Sigmoid colon (tissue), 7 donors: Measurements from ENCODE around the gene SLC5A12. TPM values are rescaled to one million over a fixed set of nuclear protein-coding genes. Genes with fewer than 3 reads are reported as not detected.

Source experiments
- DNase-seq: peaks from one replicate; pipeline ENCODE4 v3.0.0-alpha.2; 2019
- H3K27ac ChIP-seq, 4 donors: fragments of 200-600 bp; sonication (generic); one replicate each; pipeline ENCODE4 v1.5.1; 2016 to 2019; ENCODE audit warnings: mild to moderate bottlenecking in 1 of 4
- H3K27me3 ChIP-seq, 3 donors: fragments of 200-600 bp; sonication (generic); one replicate each; pipeline ENCODE4 v1.5.1; 2019; ENCODE audit warnings: mild to moderate bottlenecking in 1 of 3
- H3K36me3 ChIP-seq, 4 donors: fragments of 200-600 bp; sonication (generic); one replicate each; pipeline ENCODE4 v1.5.1; 2016 to 2019
- H3K4me1 ChIP-seq, 4 donors: fragments of 200-600 bp; sonication (generic); one replicate each; pipeline ENCODE4 v1.5.1; 2017 to 2019
- H3K4me3 ChIP-seq, 4 donors: fragments of 200-600 bp; sonication (generic); one replicate each; pipeline ENCODE4 v1.5.1; 2017 to 2019; ENCODE audit warnings: mild to moderate bottlenecking in 2 of 4, moderate library complexity in 1 of 4
- H3K9me3 ChIP-seq, 4 donors: fragments of 200-600 bp in 3 of 4; sonication (generic) in 3 of 4; one replicate each; pipeline versions ENCODE4 v1.5.1 to v1.6.1; 2013 to 2019
- EP300 ChIP-seq, 4 donors: sonication (generic); formaldehyde crosslinking; IDR thresholded peaks; one replicate each; pipeline ENCODE4 v1.6.1; 2017; ENCODE audit warnings: antibody characterized with exemption in 4 of 4
- POLR2A ChIP-seq, 2 donors: fragments of 450-650 bp; IDR thresholded peaks; one replicate each; pipeline ENCODE4 v1.6.1; 2016; ENCODE audit warnings: antibody characterized with exemption in 2 of 2, mild to moderate bottlenecking in 2 of 2, moderate library complexity in 2 of 2
- POLR2AphosphoS5 ChIP-seq, 4 donors: sonication (generic); formaldehyde crosslinking; IDR thresholded peaks; one replicate each; pipeline ENCODE4 v1.6.1; 2017; ENCODE audit warnings: antibody characterized with exemption in 4 of 4
- WGBS, 2 donors: extraction: QIAGEN DNeasy Blood & Tissue Kit; methylation state at CpG; one replicate each; pipeline ENCODE4 v1.1.7; 2013; 5-methylcytosine and 5-hydroxymethylcytosine counted together
- intact Hi-C: fragments of 100-400 bp; cut with DNase I; formaldehyde crosslinking; loops from one replicate; pipeline ENCODE4 v1.15.1; 2023
- polyA plus RNA-seq, 3 donors: library from polyadenylated mRNA; stranded (reverse); fragments of 200-250 nt; gene quantifications; one replicate each; pipeline ENCODE4 v1.2.3, GENCODE V29; 2013
- total RNA-seq, 4 donors: library from RNA; depleted of rRNA; stranded (reverse); fragments of >200 nt; gene quantifications; one replicate each; pipeline ENCODE4 v1.1.0, GENCODE V29; 2016
- TF ChIP-seq, protein P1 (sequence below), 4 experiments: fragments of 450-650 bp in 3 of 4; fragments of 200-600 bp in 1 of 4; IDR thresholded peaks; one replicate each; pipeline ENCODE4 v1.5.1; 2016 to 2019; ENCODE audit warnings: antibody characterized with exemption in 4 of 4, mild to moderate bottlenecking in 3 of 4, moderate library complexity in 2 of 4
- donor health status: healthy with polysubstance abuse.
- donor health status: Bipolar disorder and iron deficiency.
- donor health status: healthy.

Gene SLC5A12
- total and polyA plus RNA-seq, 7 donors: under 0.01 to 0.23 (median 0.04) TPM; not detected in 3

DNA sequence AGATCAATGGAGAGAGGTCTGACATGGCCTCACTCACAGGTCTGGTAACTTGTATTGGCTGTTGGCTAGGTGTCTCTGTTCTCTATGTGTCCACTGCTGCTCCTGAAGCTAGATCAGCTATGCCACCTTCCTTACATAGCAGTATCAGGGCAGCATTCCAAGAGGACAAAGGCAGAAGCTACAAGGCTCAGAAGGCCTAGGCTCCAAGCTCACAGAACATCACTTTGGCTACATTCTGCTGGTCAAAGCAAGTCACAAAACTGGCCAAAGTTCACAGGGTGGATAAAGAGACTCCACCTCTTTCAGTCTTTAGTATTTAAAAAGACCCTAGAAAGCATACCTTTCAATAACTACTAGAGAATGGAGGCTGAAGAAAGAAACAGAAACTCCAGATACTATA lies 4.1 kb downstream of the SLC5A12 start:
- DNase-seq: no peak
- Histone ChIP-seq H3K36me3 (no peaks in the 10 kb centered on the region), H3K4me3 (no peak overlapping the region), H3K27me3 (no peaks in the 10 kb centered on the region), H3K27ac (no peak overlapping the region), H3K4me1 (peaks cover 0 to 26% (median 19%) of the 10 kb centered on the region in 4 donors), H3K9me3 (no peaks in the 10 kb centered on the region)
- TF ChIP-seq EP300 (IDR thresholded peaks at IDR 0.05) (no peak), POLR2A (IDR thresholded peaks at IDR 0.05) (no peak), POLR2AphosphoS5 (IDR thresholded peaks at IDR 0.05) (no peak)
- TF ChIP-seq, protein P1, sequence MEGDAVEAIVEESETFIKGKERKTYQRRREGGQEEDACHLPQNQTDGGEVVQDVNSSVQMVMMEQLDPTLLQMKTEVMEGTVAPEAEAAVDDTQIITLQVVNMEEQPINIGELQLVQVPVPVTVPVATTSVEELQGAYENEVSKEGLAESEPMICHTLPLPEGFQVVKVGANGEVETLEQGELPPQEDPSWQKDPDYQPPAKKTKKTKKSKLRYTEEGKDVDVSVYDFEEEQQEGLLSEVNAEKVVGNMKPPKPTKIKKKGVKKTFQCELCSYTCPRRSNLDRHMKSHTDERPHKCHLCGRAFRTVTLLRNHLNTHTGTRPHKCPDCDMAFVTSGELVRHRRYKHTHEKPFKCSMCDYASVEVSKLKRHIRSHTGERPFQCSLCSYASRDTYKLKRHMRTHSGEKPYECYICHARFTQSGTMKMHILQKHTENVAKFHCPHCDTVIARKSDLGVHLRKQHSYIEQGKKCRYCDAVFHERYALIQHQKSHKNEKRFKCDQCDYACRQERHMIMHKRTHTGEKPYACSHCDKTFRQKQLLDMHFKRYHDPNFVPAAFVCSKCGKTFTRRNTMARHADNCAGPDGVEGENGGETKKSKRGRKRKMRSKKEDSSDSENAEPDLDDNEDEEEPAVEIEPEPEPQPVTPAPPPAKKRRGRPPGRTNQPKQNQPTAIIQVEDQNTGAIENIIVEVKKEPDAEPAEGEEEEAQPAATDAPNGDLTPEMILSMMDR (IDR thresholded peaks at IDR 0.05): no peak
- intact Hi-C loops: no loop called here

DNA sequence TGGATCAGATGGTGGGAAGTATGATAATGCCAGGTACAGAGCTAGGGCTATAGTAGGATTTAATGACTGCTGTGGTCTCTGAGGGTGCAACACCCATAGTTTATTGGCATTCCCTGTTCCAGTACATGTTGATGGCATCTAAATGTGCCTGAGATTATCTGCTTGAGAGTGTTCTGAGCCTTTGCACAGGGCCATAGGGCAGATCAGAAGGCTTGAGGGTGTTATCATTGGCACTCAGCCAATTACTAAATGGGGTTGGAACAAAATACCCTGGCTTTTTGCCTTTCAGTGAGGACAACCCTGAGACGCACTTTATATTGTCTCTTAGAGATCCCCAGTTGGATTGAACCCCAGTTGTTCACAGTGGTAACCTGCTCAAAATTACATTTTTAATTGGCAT lies 6.7 kb downstream of the SLC5A12 start:
- Histone ChIP-seq H3K27me3 (no peaks in the 10 kb centered on the region), H3K9me3 (no peaks in the 10 kb centered on the region), H3K4me1 (peaks cover 0 to 21% (median 19%) of the 10 kb centered on the region in 4 donors), H3K27ac (no peak overlapping the region), H3K36me3 (no peaks in the 10 kb centered on the region), H3K4me3 (no peak overlapping the region)
- TF ChIP-seq EP300 (IDR thresholded peaks at IDR 0.05) (no peak), POLR2AphosphoS5 (IDR thresholded peaks at IDR 0.05) (no peak), POLR2A (IDR thresholded peaks at IDR 0.05) (no peak)
- TF ChIP-seq, protein P1 (IDR thresholded peaks at IDR 0.05): no peak
- intact Hi-C loops: no loop called here
- DNase-seq: no peak
- 11 to 56% methylated on average over 1 of the region's 1 CpG for WGBS, 2 donors

DNA sequence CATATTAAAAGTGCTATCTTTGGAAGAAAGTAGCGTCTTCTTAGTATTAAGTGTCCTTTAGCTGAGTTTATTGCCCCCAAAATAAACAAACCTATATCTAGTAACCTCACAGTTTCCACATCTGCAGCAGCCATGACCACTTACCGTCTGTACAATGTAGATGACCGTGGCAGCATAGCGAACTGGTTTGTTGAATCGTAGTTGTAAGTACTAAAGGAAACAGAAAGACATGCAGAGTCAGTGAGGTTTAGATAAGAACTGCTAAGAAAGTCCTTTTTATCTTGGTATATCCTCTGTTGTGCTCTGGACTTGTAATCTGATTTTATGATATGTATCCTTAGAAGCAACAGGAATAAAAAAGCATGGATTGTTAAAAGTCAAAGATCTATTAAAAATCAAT lies 9.4 kb downstream of the SLC5A12 start:
- no peaks in the 10 kb centered on the region for H3K27me3 ChIP-seq
- no peak overlapping the region for H3K4me3 ChIP-seq
- no peak for DNase-seq
- H3K36me3 ChIP-seq: no peaks in the 10 kb centered on the region
- peaks cover 0 to 44% (median 29%) of the 10 kb centered on the region in 4 donors for H3K4me1 ChIP-seq
- intact Hi-C loops: no loop called here
- no peak overlapping the region for H3K27ac ChIP-seq
- TF ChIP-seq, protein P1 (IDR thresholded peaks at IDR 0.05): no peak
- TF ChIP-seq EP300 (IDR thresholded peaks at IDR 0.05) (no peak), POLR2AphosphoS5 (IDR thresholded peaks at IDR 0.05) (no peak), POLR2A (IDR thresholded peaks at IDR 0.05) (no peak)
- H3K9me3 ChIP-seq: no peaks in the 10 kb centered on the region
- WGBS, 2 donors: 35 to 63% methylated on average over 5 of the region's 5 CpGs

GRCh38 chr11:26710489-26710888 lies 11.4 kb downstream of the SLC5A12 start:
- H3K4me3 ChIP-seq: no peak overlapping the region
- no peak for TF ChIP-seq POLR2AphosphoS5 (IDR thresholded peaks at IDR 0.05)
- TF ChIP-seq POLR2A (IDR thresholded peaks at IDR 0.05): no peak
- no peak for TF ChIP-seq EP300 (IDR thresholded peaks at IDR 0.05)
- TF ChIP-seq, protein P1 (IDR thresholded peaks at IDR 0.05): no peak
- peaks cover 0 to 38% (median 17%) of the 10 kb centered on the region in 4 donors for H3K4me1 ChIP-seq
- no peak overlapping the region for H3K27ac ChIP-seq
- no peaks in the 10 kb centered on the region for H3K9me3 ChIP-seq
- H3K27me3 ChIP-seq: no peaks in the 10 kb centered on the region
- intact Hi-C loops: no loop called here
- DNase-seq: no peak
- 16 to 67% methylated on average over 2 of the region's 2 CpGs for WGBS, 2 donors
- H3K36me3 ChIP-seq: no peaks in the 10 kb centered on the region
